ENCODE results near the gene OTOA.

GRCh38 chr16:21694609-21695008 lies 30.8 kb downstream of the OTOA start:
- TF ChIP-seq POLR2AphosphoS5 (IDR thresholded peaks at IDR 0.05; ENCODE audit: borderline replicate concordance, low read depth, low read length): no peak
- no peak for TF ChIP-seq EZH2 (IDR thresholded peaks at IDR 0.05)
- no peak for TF ChIP-seq FOXP2 (optimal IDR thresholded peaks at IDR 0.05; ENCODE audit: control extremely low read depth, extremely low read length, insufficient read depth)

Data from SK-N-MC (cell line).